Measurements from ENCODE around the gene GABRR1. TPM values are rescaled to one million over a fixed set of nuclear protein-coding genes. Genes with fewer than 3 reads are reported as not detected.

GABRR1 gene
- total RNA-seq, 1 experiment from 2014 or later, result not detected

- Histone ChIP-seq H3K9me2 (ENCODE audit: insufficient read depth) (no peaks in the 10 kb centered on the region), H2AFZ (ENCODE audit: low read depth, low read length, poor library complexity, severe bottlenecking) (no peak overlapping the region), H3K9me3 (ENCODE audit: control insufficient read depth in 1 of 2, insufficient read depth in 1 of 2, low read depth in 1 of 2, low read length in 2 of 2) (no peaks in the 10 kb centered on the region), H3K4me2 (ENCODE audit: low read length) (no peak overlapping the region), H3K79me2 (ENCODE audit: insufficient read depth, low read length) (no peaks in the 10 kb centered on the region), H3K9ac (ENCODE audit: low read length) (no peak overlapping the region), H4K20me1 (ENCODE audit: insufficient read depth) (no peaks in the 10 kb centered on the region), H3K4me1 (ENCODE audit: control insufficient read depth in 1 of 2, insufficient read depth in 2 of 2, low read length in 2 of 2) (no peaks in the 10 kb centered on the region), H3K27ac (ENCODE audit: low read depth, low read length) (no peak overlapping the region), H3K4me3 (replicated peaks in 1 of 2; ENCODE audit: low read depth in 1 of 2, low read length in 2 of 2) (no peak overlapping the region), H3K27me3 (ENCODE audit: insufficient read depth, low read length) (0 out of 2 replicates have a peak, but pooled peaks cover 3% of the 10 kb centered on the region), H3K36me3 (ENCODE audit: control insufficient read depth in 1 of 2, insufficient read depth in 2 of 2, low read length in 2 of 2) (no peaks in the 10 kb centered on the region)
- BruUV-seq (replicated peaks), result no TSS peak
- no peak for ATAC-seq
- POLR2A ChIA-PET, result no interaction called here
- intact Hi-C loops (cut with micrococcal nuclease), result no loop called here
- CTCF ChIA-PET, result no interaction called here
- RAD21 ChIA-PET (ENCODE audit: low non-redundant PET in 1 of 2, low total read pairs in 2 of 2, uncharacterized antibody in 2 of 2, unreplicated experiment in 2 of 2), result no interaction called here
- TF ChIP-seq JUND (IDR thresholded peaks at IDR 0.05) (no peak), POLR2AphosphoS5 (IDR thresholded peaks at IDR 0.05; ENCODE audit: low read depth, low read length) (no peak), ZBTB33 (IDR thresholded peaks at IDR 0.05; ENCODE audit: extremely low read depth, insufficient replicate concordance, low read length) (no peak), CBX3 (IDR thresholded peaks at IDR 0.05; ENCODE audit: low read depth) (no peak), RAD21 (IDR thresholded peaks at IDR 0.05; ENCODE audit: low read depth) (no peak)
- TF ChIP-seq, protein P1, sequence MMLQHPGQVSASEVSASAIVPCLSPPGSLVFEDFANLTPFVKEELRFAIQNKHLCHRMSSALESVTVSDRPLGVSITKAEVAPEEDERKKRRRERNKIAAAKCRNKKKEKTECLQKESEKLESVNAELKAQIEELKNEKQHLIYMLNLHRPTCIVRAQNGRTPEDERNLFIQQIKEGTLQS (IDR thresholded peaks at IDR 0.05), result no peak
- DNase-seq (ENCODE audit: low read depth, low spot score), result no peak
Measured at GRCh38 chr6:89216411-89216810, 747 bp downstream of the GABRR1 start.

- no TSS peak for BruUV-seq (replicated peaks)
- Histone ChIP-seq H3K27ac (ENCODE audit: low read depth, low read length) (no peak overlapping the region), H3K9ac (ENCODE audit: low read length) (no peak overlapping the region), H3K27me3 (ENCODE audit: insufficient read depth, low read length) (0 out of 2 replicates have a peak, but pooled peaks cover 3% of the 10 kb centered on the region), H3K36me3 (ENCODE audit: control insufficient read depth in 1 of 2, insufficient read depth in 2 of 2, low read length in 2 of 2) (no peaks in the 10 kb centered on the region), H3K9me2 (ENCODE audit: insufficient read depth) (no peaks in the 10 kb centered on the region), H3K4me1 (ENCODE audit: control insufficient read depth in 1 of 2, insufficient read depth in 2 of 2, low read length in 2 of 2) (no peaks in the 10 kb centered on the region), H4K20me1 (ENCODE audit: insufficient read depth) (no peaks in the 10 kb centered on the region), H2AFZ (ENCODE audit: low read depth, low read length, poor library complexity, severe bottlenecking) (no peak overlapping the region), H3K4me2 (ENCODE audit: low read length) (no peak overlapping the region), H3K4me3 (replicated peaks in 1 of 2; ENCODE audit: low read depth in 1 of 2, low read length in 2 of 2) (no peak overlapping the region), H3K79me2 (ENCODE audit: insufficient read depth, low read length) (no peaks in the 10 kb centered on the region), H3K9me3 (ENCODE audit: control insufficient read depth in 1 of 2, insufficient read depth in 1 of 2, low read depth in 1 of 2, low read length in 2 of 2) (no peaks in the 10 kb centered on the region)
- ATAC-seq (no peak), DNase-seq (ENCODE audit: low read depth, low spot score) (no peak)
- intact Hi-C loops (cut with micrococcal nuclease), result no loop called here
- ChIA-PET RAD21 (ENCODE audit: low non-redundant PET in 1 of 2, low total read pairs in 2 of 2, uncharacterized antibody in 2 of 2, unreplicated experiment in 2 of 2) (no interaction called here), CTCF (no interaction called here), POLR2A (no interaction called here)
- TF ChIP-seq SP1 (IDR thresholded peaks at IDR 0.05; ENCODE audit: low read depth), result no peak
- no peak for TF ChIP-seq ELF1 (IDR thresholded peaks at IDR 0.05; ENCODE audit: borderline replicate concordance, low read depth)
- TF ChIP-seq JUND (IDR thresholded peaks at IDR 0.05), result no peak
- no peak for TF ChIP-seq CEBPB (IDR thresholded peaks at IDR 0.05; ENCODE audit: low read depth)
- TF ChIP-seq FOSL1 (IDR thresholded peaks at IDR 0.05; ENCODE audit: low read depth), result no peak
- no peak for TF ChIP-seq ZBTB33 (IDR thresholded peaks at IDR 0.05; ENCODE audit: extremely low read depth, insufficient replicate concordance, low read length)
- TF ChIP-seq POLR2A (IDR thresholded peaks at IDR 0.05; ENCODE audit: borderline replicate concordance, extremely low read depth, insufficient read depth, insufficient read length), result no peak
Measured at GRCh38 chr6:89215391-89215790, 1.8 kb downstream of the GABRR1 start.

Measured in HCT116 (cell line).